Inferior parietal cortex (tissue), 1 donor: Measurements from ENCODE around the gene ARMC9.

Experiments
- DNase-seq: peaks from one replicate; pipeline ENCODE4 v3.0.0-alpha.2; 2016; ENCODE audit errors: extremely low spot score

ARMC9 gene

GRCh38 chr2:231383416-231384108 lies 185.1 kb downstream of the ARMC9 start:
- no peak for DNase-seq

- no peak for DNase-seq
Observed at GRCh38 chr2:231384109-231384435, 185.6 kb downstream of the ARMC9 start.

DNA sequence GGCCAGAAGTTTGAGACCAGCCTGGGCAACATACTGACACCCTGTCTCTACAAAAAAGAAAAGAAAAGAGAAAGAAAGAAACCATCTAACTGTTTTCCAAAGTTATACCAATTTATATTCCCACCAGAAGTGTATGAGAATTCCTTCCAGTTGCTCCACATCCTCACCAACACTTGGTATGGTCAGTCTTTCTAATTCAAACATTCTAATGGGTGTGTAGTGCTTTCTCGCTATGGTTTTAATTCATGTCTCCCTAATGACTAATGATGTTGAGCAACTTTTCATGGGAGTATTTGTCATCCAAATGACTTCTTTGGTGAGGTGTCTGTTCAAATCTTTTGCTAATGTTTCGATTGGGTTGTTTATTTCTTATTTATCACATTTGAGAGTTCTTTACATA lies 186.5 kb downstream of the ARMC9 start:
- no peak for DNase-seq

DNA sequence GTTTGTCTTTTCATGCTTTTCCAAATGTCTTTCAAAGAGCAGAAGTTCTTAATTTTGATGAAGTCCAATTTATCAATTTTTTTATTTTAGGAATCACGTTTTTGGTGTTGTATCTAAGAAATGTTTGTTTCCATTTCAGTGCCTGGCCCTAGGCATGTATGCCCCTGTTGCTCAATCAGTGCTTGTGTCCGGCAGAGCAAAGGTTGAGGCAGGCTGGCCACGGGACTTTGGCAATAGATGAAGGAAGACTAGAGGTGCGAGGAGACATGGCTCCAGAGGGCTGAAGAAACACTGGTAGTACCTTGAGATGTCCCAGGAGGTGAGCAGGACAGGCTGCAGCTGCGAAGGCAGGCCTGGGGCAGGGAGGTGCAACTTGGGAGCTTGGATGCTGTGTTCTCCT lies 187.0 kb downstream of the ARMC9 start:
- DNase-seq, result no peak

DNA sequence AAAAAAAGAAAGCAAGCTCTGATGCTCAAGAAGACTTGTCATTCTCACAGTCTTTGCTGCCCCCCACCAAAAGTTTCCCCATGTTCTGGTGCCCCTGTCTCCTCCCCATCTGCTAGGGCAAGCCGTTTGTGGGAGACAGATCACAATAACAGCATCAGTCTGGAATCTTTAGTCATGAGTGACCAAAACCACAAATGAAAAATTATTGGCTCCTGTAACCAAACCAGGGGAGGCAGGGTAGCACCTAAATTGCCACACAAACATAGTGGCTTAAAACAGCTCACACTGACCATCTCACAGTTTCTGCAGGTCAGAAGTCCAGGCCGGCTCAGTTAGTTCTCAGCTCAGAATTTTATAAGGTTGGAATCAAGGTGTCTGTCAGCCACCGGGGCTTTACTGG lies 188.0 kb downstream of the ARMC9 start:
- no peak for DNase-seq

GRCh38 chr2:231387904-231388724 lies 189.7 kb downstream of the ARMC9 start:
- DNase-seq, result peak; percentile 81

GRCh38 chr2:231388725-231389346 lies 190.4 kb downstream of the ARMC9 start:
- no peak for DNase-seq

GRCh38 chr2:231390667-231391066 lies 192.2 kb downstream of the ARMC9 start:
- DNase-seq, result no peak

DNA sequence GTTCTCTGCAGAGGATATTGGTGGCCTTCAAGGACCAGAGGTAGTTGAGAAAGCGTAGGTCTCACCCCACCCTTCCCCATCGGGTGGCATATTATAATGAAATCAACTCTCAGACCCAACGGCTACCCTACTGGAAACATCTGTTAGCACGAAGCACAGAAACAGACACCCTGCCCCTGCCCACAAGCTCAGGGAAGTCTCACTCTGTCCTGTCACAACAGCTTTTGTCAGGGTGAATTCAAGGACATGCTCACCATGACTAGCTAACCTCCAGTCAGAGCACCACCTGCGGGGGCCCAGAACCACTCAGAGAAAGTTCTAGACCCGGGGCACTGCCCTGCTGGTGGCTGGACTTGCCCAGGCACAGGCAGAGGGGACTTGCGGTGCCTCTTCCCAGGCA lies 193.6 kb downstream of the ARMC9 start:
- no peak for DNase-seq

- no peak for DNase-seq
Observed at GRCh38 chr2:231392431-231393148, 194.2 kb downstream of the ARMC9 start.

DNA sequence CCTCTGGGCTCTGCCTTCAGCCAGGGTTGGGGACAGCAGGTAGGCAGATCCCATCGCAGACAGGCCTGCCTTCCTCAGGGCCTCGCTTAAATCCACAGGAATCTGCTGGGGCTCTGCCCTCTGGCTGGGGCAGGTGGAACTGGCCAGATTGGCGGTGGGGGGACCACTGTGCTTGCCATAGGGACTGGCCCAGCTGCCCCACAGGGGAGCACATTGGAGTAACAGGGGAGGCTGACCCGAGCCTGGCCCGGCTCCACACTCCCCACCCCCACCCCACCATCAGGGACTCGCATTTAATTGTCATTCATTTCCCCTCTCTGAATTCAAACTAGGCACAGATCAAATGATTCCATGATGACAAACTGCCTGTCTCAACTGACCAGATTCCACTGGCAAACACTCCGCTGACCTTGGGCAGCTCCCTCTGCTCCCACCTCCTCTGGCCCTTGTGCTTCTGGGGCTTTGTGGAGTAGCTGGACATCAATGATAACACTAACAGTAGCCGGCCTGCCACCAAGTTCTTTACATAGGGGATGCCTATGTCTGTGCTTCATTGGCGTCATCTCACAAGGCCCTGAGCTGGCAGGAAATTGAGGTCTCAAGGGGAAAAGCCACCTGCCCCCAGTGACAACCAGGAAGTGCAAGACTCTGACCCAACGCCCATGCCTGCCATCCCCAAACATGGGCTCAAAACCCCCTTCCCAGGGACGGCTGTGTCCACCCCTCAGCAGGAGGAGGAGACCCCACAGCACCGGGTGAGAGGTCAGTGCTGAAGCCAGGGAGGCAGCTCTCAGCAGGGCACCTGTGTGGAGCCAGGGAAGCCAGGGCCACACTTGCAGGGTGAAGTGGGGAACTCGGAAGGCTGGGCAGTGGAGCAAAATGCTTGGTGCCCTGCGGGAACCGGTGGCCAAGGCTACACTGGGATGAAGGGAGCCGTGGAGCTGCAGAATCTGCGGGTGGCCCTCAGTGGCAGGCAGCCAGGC lies 195.0 kb downstream of the ARMC9 start:
- DNase-seq, result no peak

GRCh38 chr2:231394211-231395141 lies 196.0 kb downstream of the ARMC9 start:
- DNase-seq, result no peak

- DNase-seq, result no peak
Observed at GRCh38 chr2:231395188-231396057, 197.0 kb downstream of the ARMC9 start, which contains the start of gene B3GNT7. TSS of gene B3GNT7 (plus strand) at chr2:231395710. CDS start at chr2:231395804, 94 bp downstream.

DNA sequence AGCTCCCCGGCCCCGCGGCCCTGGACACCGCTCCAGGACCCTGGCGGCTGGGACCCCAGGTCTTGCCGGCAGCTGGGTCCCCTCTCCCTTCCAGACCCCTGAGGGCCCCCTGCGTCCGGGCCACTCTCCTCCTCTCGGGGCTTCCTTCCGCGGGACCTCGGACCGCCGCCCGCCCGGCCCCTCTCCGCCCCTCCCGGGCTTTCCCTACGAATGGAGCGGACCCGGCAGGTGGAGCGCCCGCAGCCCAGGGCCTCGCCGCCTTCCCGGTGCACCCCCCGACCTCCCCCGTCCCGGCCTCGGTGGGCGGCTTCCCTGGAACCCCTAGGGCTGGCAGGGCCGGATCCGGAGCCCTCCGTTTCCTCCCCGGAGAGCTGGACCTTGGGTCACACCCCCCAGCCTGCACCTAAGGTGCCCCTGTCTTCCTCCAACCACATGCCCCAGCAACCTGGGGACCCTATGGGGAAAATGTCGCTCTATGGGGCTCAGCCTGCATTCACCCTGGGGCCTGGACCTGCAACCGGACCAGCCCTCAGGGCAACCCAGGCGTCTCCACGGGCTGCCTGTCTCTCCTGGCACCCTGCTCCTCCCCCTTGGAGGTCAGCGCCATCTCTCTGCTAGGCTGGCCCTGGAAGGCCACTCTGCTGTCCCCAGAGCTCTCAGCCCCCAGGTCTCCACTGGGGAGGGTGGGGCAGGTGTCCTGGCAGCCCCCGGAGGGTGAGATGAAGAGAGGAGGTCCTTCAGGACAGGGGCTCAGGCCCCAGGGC lies 197.8 kb downstream of the ARMC9 start:
- no peak for DNase-seq

GRCh38 chr2:231397011-231397927 lies 198.8 kb downstream of the ARMC9 start:
- no peak for DNase-seq

DNA sequence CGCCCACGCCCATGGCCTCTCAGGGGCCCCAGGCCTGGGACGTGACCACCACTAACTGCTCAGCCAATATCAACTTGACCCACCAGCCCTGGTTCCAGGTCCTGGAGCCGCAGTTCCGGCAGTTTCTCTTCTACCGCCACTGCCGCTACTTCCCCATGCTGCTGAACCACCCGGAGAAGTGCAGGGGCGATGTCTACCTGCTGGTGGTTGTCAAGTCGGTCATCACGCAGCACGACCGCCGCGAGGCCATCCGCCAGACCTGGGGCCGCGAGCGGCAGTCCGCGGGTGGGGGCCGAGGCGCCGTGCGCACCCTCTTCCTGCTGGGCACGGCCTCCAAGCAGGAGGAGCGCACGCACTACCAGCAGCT lies 199.5 kb downstream of the ARMC9 start:
- no peak for DNase-seq

- no peak for DNase-seq
Observed at GRCh38 chr2:231398585-231398984, 200.2 kb downstream of the ARMC9 start.
